ENCODE measurements around the gene NCF1. TPM values are rescaled to one million over a fixed set of nuclear protein-coding genes. Genes with fewer than 3 reads are reported as not detected.
"Not testable (repeated sequence)": the region's sequence is repeated elsewhere in the genome, so short reads cannot be mapped to it uniquely, and the experiment has no call there.

NCF1 gene
- total RNA-seq (8.4 TPM), polyA plus RNA-seq (ENCODE audit: insufficient read depth, low read depth, low replicate concordance) (0.92 TPM)
- long read RNA-seq, donor 1: 0 reads
- long read RNA-seq, donor 2: 0 reads
- long read RNA-seq, donor 3: 0 reads
- long read RNA-seq, donor 4: 0 reads
- long read RNA-seq, donor 5: 0 reads
- long read RNA-seq, donor 6: 0 reads
- long read RNA-seq, donor 7, partial matches to known transcripts: 4 of 7 reads
- long read RNA-seq, donor 7, other reads (novel, unspliced or antisense): 2 of 7 reads
- long read RNA-seq, donor 8: 0 reads
- long read RNA-seq, donor 9: 0 reads
- long read RNA-seq, donor 10: 0 reads

DNA sequence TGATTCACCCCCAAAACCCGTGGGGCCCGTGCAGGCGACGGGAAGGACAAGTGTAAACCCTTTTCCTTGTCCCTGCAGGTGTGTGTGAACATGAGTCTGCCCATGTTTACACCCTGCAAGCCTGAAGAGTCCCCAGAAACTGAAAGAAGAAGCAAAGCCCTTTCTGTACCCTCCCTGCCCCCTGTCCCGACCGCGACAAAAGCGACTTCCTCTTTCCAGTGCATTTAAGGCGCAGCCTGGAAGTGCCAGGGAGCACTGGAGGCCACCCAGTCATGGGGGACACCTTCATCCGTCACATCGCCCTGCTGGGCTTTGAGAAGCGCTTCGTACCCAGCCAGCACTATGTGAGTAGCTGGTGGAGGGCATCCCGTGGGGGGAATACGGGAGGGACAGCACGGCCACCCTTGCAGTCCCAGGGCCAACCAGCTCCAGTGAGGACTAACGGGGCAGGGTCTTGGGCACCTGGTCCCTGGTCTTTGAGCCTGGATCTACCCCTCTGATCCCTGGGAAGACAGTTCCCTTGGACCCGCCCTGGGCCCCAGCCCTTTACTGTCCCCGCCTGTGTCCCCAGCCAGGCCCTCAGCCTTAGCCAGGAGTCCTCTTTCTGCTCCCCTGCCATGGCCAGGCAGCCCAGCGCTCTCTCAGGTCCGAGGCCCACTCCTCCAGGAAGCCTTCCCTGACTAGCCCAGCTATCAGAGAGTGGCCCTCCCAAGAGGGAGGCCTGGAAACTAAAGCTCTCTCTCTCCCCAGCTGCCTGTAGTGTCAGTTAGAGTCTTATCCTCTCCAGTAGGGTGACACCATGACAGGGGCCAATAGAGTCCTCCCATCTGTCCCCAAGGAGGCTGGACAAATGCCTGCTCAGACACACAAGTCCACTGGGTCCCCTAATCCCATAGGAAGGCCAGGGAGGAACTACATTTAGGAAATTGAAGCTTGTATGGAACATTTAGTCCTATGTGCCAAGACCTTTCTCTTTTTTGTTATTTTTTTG, at the start of gene NCF1:
Gene NCF1, plus strand, starts transcription at position 252 of the 991 bp plus-strand sequence. Its CDS starts 21 bp downstream, at position 273.
- H3K9ac ChIP-seq (ENCODE audit: low read length in 3 of 3); FAIRE-seq; H3K9me3 ChIP-seq (ENCODE audit: control insufficient read depth in 2 of 3, insufficient read depth in 1 of 3, low read length in 3 of 3); H3K27me3 ChIP-seq (ENCODE audit: control insufficient read depth, insufficient read depth, low read length); DNase-seq; intact Hi-C loops (cut with DNase I); H3K4me1 ChIP-seq (ENCODE audit: control insufficient read depth in 2 of 3, insufficient read depth in 2 of 3, low read depth in 1 of 3, low read length in 3 of 3); H3K27ac ChIP-seq (ENCODE audit: low read depth in 2 of 2, low read length in 2 of 2); H3K4me3 ChIP-seq (ENCODE audit: low read length in 3 of 3); H3K36me3 ChIP-seq (ENCODE audit: control insufficient read depth in 2 of 3, insufficient read depth in 3 of 3, low read length in 3 of 3): not testable (repeated sequence)

DNA sequence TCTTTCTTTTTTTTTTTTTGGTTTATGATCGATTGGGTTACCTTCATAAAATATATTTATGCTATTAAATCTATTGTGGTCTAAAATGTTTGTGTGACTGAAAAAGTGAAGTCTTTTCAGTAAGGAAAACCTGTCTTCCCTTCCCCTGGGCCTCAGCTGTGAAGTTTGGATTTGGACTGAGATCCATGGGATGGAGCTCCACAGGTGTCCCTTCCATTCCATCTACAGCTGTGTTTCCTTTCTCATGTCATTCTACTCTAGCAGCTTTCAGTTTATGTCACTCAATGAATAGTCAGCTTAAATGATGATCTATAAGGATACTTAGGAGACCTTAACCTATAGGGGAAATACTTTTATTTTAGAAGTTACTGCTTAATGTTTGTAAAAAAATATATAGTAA, 48.0 kb upstream of the NCF1 start:
- Histone ChIP-seq H3K9me3 (ENCODE audit: control insufficient read depth in 2 of 3, insufficient read depth in 1 of 3, low read length in 3 of 3) (no peaks in the 10 kb centered on the region), H3K4me1 (ENCODE audit: control insufficient read depth in 2 of 3, insufficient read depth in 2 of 3, low read depth in 1 of 3, low read length in 3 of 3) (peaks cover 0 to 2% (median 0%) of the 10 kb centered on the region in 3 donors), H3K4me3 (ENCODE audit: low read length in 3 of 3) (no peak overlapping the region), H3K9ac (ENCODE audit: low read length in 3 of 3) (no peak overlapping the region), H3K27me3 (ENCODE audit: control insufficient read depth, insufficient read depth, low read length) (no peaks in the 10 kb centered on the region), H3K36me3 (ENCODE audit: control insufficient read depth in 2 of 3, insufficient read depth in 3 of 3, low read length in 3 of 3) (peaks cover 4 to 9% (median 8%) of the 10 kb centered on the region in 3 donors), H3K27ac (ENCODE audit: low read depth in 2 of 2, low read length in 2 of 2) (no peak overlapping the region)
- intact Hi-C loops (cut with DNase I): loop anchor here (10.0 kb wide), 1 partner anchor 81 kb away; no protein-coding TSS in a partner anchor
- DNase-seq (no peak), FAIRE-seq (no peak)
- TF ChIP-seq, protein P1, sequence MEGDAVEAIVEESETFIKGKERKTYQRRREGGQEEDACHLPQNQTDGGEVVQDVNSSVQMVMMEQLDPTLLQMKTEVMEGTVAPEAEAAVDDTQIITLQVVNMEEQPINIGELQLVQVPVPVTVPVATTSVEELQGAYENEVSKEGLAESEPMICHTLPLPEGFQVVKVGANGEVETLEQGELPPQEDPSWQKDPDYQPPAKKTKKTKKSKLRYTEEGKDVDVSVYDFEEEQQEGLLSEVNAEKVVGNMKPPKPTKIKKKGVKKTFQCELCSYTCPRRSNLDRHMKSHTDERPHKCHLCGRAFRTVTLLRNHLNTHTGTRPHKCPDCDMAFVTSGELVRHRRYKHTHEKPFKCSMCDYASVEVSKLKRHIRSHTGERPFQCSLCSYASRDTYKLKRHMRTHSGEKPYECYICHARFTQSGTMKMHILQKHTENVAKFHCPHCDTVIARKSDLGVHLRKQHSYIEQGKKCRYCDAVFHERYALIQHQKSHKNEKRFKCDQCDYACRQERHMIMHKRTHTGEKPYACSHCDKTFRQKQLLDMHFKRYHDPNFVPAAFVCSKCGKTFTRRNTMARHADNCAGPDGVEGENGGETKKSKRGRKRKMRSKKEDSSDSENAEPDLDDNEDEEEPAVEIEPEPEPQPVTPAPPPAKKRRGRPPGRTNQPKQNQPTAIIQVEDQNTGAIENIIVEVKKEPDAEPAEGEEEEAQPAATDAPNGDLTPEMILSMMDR (IDR thresholded peaks at IDR 0.05; ENCODE audit: borderline replicate concordance, extremely low read depth, insufficient read depth): no peak

DNA sequence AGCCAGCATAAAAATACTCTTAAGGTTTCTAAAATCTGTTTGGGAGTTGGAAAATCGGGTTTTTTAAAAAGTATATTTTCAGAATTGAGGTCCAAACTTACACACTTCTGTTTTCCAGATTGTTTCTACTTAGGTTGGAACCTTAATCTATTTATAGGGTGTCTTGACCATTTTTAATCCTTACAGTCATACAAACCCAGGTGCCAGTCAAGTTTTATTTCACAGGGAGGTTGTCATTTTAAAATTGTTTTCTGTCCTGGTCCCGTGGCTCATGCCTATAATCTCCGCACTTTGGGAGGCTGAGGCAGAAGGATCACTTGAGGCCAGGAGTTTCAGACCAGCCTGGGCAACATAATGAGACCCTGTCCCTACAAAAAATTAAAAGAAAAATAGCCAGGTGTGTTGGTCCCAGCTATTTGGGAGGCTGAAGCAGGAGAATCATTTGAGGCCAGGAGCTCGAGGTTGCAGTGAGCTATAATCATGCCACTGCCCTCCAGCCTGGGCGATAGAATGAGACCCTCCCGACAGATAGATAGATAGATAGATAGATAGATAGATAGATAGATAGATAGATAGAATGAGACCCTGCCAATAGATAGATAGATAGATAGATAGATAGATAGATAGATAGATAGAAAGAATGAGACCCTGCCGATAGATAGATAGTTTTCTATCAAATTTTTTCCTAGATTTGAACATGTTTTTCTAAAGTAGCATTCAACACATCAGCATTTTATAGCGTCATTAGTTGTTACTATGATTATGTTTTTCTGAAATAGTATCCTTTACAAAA, 47.3 kb upstream of the NCF1 start:
- FAIRE-seq: no peak
- TF ChIP-seq, protein P1 (IDR thresholded peaks at IDR 0.05; ENCODE audit: borderline replicate concordance, extremely low read depth, insufficient read depth): no peak
- DNase-seq: no peak
- Histone ChIP-seq H3K27ac (ENCODE audit: low read depth in 2 of 2, low read length in 2 of 2) (no peak overlapping the region), H3K9ac (ENCODE audit: low read length in 3 of 3) (no peak overlapping the region), H3K9me3 (ENCODE audit: control insufficient read depth in 2 of 3, insufficient read depth in 1 of 3, low read length in 3 of 3) (no peaks in the 10 kb centered on the region), H3K27me3 (ENCODE audit: control insufficient read depth, insufficient read depth, low read length) (no peaks in the 10 kb centered on the region), H3K4me3 (ENCODE audit: low read length in 3 of 3) (no peak overlapping the region), H3K36me3 (ENCODE audit: control insufficient read depth in 2 of 3, insufficient read depth in 3 of 3, low read length in 3 of 3) (peaks cover 4 to 9% (median 8%) of the 10 kb centered on the region in 3 donors), H3K4me1 (ENCODE audit: control insufficient read depth in 2 of 3, insufficient read depth in 2 of 3, low read depth in 1 of 3, low read length in 3 of 3) (peaks cover 0 to 2% (median 0%) of the 10 kb centered on the region in 3 donors)
- intact Hi-C loops (cut with DNase I): loop anchor here (10.0 kb wide), 1 partner anchor 82 kb away; no protein-coding TSS in a partner anchor

DNA sequence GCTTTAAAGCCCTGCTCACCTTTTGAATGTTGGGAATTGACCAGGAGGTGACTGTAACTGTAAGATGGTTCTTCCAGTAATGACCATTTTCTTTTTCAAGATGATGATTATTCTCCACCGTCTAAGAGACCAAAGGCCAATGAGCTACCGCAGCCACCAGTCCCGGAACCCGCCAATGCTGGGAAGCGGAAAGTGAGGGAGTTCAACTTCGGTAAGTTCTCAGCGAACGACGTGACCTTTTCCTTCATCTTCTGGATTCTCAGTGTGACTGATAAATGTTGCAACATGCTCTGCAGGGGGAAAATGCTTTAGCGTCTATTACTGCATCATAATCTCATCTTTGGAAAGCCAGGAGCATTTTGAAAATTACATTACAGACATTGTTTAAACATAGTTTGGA, 45.1 kb upstream of the NCF1 start:
- intact Hi-C loops (cut with DNase I): loop anchor here (10.0 kb wide), 1 partner anchor 84 kb away; no protein-coding TSS in a partner anchor
- H3K4me1 ChIP-seq (ENCODE audit: control insufficient read depth in 2 of 3, insufficient read depth in 2 of 3, low read depth in 1 of 3, low read length in 3 of 3); H3K9ac ChIP-seq (ENCODE audit: low read length in 3 of 3); H3K4me3 ChIP-seq (ENCODE audit: low read length in 3 of 3); H3K27ac ChIP-seq (ENCODE audit: low read depth in 2 of 2, low read length in 2 of 2); H3K9me3 ChIP-seq (ENCODE audit: control insufficient read depth in 2 of 3, insufficient read depth in 1 of 3, low read length in 3 of 3); H3K27me3 ChIP-seq (ENCODE audit: control insufficient read depth, insufficient read depth, low read length); FAIRE-seq; H3K36me3 ChIP-seq (ENCODE audit: control insufficient read depth in 2 of 3, insufficient read depth in 3 of 3, low read length in 3 of 3); DNase-seq: not testable (repeated sequence)

DNA sequence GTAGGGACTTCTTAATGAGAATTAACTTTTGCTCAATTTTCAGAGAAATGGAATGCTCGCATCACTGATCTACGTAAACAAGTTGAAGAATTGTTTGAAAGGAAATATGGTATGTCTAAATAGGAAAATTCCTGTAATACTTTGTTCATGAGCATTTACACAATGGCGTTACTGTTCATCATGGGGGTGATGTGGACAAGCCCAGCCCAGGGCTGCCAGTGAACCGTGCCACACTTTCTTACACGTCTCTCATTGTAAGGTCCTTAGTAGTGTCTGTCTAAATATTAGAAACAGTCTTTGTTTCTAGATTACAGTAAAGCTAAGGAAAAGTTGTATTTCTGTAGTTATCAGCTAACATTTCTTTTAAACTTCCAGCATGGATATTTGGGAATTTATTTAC, 43.6 kb upstream of the NCF1 start:
- DNase-seq; H3K9me3 ChIP-seq (ENCODE audit: control insufficient read depth in 2 of 3, insufficient read depth in 1 of 3, low read length in 3 of 3); intact Hi-C loops (cut with DNase I); H3K36me3 ChIP-seq (ENCODE audit: control insufficient read depth in 2 of 3, insufficient read depth in 3 of 3, low read length in 3 of 3); FAIRE-seq; H3K27ac ChIP-seq (ENCODE audit: low read depth in 2 of 2, low read length in 2 of 2); H3K4me3 ChIP-seq (ENCODE audit: low read length in 3 of 3); H3K4me1 ChIP-seq (ENCODE audit: control insufficient read depth in 2 of 3, insufficient read depth in 2 of 3, low read depth in 1 of 3, low read length in 3 of 3); H3K9ac ChIP-seq (ENCODE audit: low read length in 3 of 3); H3K27me3 ChIP-seq (ENCODE audit: control insufficient read depth, insufficient read depth, low read length): not testable (repeated sequence)

Measured in kidney (tissue), 22 donors.